Measurements from ENCODE around the gene PRKCA.

- TF ChIP-seq NFIC (IDR thresholded peaks at IDR 0.05; ENCODE audit: low read depth, low read length) (no peak), CTCF (IDR thresholded peaks at IDR 0.05 in 2 of 3, conservative IDR thresholded peaks at IDR 0.05 in 1 of 3; ENCODE audit: control insufficient read depth in 2 of 3, extremely low read depth in 1 of 3, insufficient read depth in 1 of 3, low read depth in 3 of 3, low read length in 3 of 3) (no peak), SIN3A (IDR thresholded peaks at IDR 0.05; ENCODE audit: low read depth, low read length) (no peak), ETV6 (conservative IDR thresholded peaks at IDR 0.05 in 1 of 2, IDR thresholded peaks at IDR 0.05 in 1 of 2; ENCODE audit: borderline replicate concordance in 1 of 2, low read depth in 1 of 2) (no peak), JUND (IDR thresholded peaks at IDR 0.05; ENCODE audit: low read depth, low read length) (no peak), ZZZ3 (IDR thresholded peaks at IDR 0.05; ENCODE audit: control insufficient read depth, insufficient read length, low read depth) (no peak), BHLHE40 (IDR thresholded peaks at IDR 0.05; ENCODE audit: borderline replicate concordance in 1 of 2, low read depth in 2 of 2, low read length in 1 of 2) (no peak), GABPA (IDR thresholded peaks at IDR 0.05; ENCODE audit: low read depth) (no peak), SREBF1 (IDR thresholded peaks at IDR 0.05; ENCODE audit: low read length) (no peak), HDGF (IDR thresholded peaks at IDR 0.05) (no peak)
- TF ChIP-seq, protein P1, sequence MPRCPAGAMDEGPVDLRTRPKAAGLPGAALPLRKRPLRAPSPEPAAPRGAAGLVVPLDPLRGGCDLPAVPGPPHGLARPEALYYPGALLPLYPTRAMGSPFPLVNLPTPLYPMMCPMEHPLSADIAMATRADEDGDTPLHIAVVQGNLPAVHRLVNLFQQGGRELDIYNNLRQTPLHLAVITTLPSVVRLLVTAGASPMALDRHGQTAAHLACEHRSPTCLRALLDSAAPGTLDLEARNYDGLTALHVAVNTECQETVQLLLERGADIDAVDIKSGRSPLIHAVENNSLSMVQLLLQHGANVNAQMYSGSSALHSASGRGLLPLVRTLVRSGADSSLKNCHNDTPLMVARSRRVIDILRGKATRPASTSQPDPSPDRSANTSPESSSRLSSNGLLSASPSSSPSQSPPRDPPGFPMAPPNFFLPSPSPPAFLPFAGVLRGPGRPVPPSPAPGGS (IDR thresholded peaks at IDR 0.05; ENCODE audit: borderline replicate concordance, insufficient read depth, low read depth, low read length, poor library complexity, severe bottlenecking): no peak
Measured at GRCh38 chr17:66769911-66770310, 467.5 kb downstream of the PRKCA start.

Measured in GM12878 (cell line).